Lower leg skin (tissue), 4 donors: ENCODE data around the gene PARP14. TPM values are rescaled to one million over a fixed set of nuclear protein-coding genes. Genes with fewer than 3 reads are reported as not detected.
"Not testable (repeated sequence)": the region's sequence is repeated elsewhere in the genome, so short reads cannot be mapped to it uniquely, and the experiment has no call there.

ENCODE experiments used
- DNase-seq, 2 donors: peaks; one replicate each; pipeline ENCODE4 v3.0.0-alpha.2; 2019; ENCODE audit warnings: low spot score in 2 of 2
- H3K4me3 ChIP-seq: fragments of 200-600 bp; sonication (generic); 2 replicates; pipeline ENCODE4 v1.5.1; 2017; ENCODE audit warnings: mild to moderate bottlenecking, low read depth; ENCODE audit not compliant: poor library complexity, severe bottlenecking
- CTCF ChIP-seq, 3 donors: fragments of 450-650 bp; IDR thresholded peaks; one replicate each; pipeline ENCODE4 v1.5.1; 2016; ENCODE audit warnings: antibody characterized with exemption in 3 of 3, mild to moderate bottlenecking in 3 of 3, moderate library complexity in 2 of 3
- POLR2A ChIP-seq, 2 donors: fragments of 450-650 bp; IDR thresholded peaks; one replicate each; pipeline ENCODE4 v1.6.1; 2016 to 2017; ENCODE audit warnings: antibody characterized with exemption in 2 of 2, mild to moderate bottlenecking in 1 of 2, moderate library complexity in 1 of 2
- WGBS, 2 donors: methylation state at CpG; one replicate each; pipeline ENCODE4 v1.1.5; 2018; 5-methylcytosine and 5-hydroxymethylcytosine counted together
- intact Hi-C: fragments of 100-400 bp; cut with DNase I; formaldehyde crosslinking; loops from one replicate; pipeline ENCODE4 v1.15.0; 2023; ENCODE audit warnings: low total_unique reads
- total RNA-seq, 4 donors: library from RNA; depleted of rRNA; stranded (reverse); fragments of >200 nt; gene quantifications; one replicate each; pipeline ENCODE4 v1.1.0, GENCODE V29; 2016

Gene PARP14
- total RNA-seq, 4 donors from 2014 or later = 4.9 to 14.5 (median 9.4) TPM

GRCh38 chr3:122679085-122679881, 1.4 kb upstream of the PARP14 start:
- 6 to 10% methylated on average over 16 of the region's 16 CpGs for WGBS, 2 donors

GRCh38 chr3:122679882-122680474, 661 bp upstream of the PARP14 start:
- WGBS, 2 donors = 18 to 22% methylated on average over 10 of the region's 10 CpGs
- peak in 1 of 2 donors; percentile 21 for DNase-seq
- TF ChIP-seq POLR2A (IDR thresholded peaks at IDR 0.05) (no peak), CTCF (IDR thresholded peaks at IDR 0.05) (no peak)
- H3K4me3 ChIP-seq = peak overlapping the region; percentile 88
- intact Hi-C loops = loop anchor here (10.0 kb wide), 1 partner anchor 275 kb away; no protein-coding TSS in a partner anchor

More at GRCh38 chr3:122679085-122679881, 1.4 kb upstream of the PARP14 start:
- TF ChIP-seq POLR2A (IDR thresholded peaks at IDR 0.05) (no peak), CTCF (IDR thresholded peaks at IDR 0.05) (peak in 1 of 3 donors; percentile 82)
- peak; percentile 80 to 95 for DNase-seq
- intact Hi-C loops = no loop called here
- H3K4me3 ChIP-seq = no peak overlapping the region

- TF ChIP-seq POLR2A (IDR thresholded peaks at IDR 0.05) (no peak), CTCF (IDR thresholded peaks at IDR 0.05) (no peak)
- 30 to 32% methylated on average over 24 of the region's 24 CpGs for WGBS, 2 donors
- peak overlapping the region; percentile 88 for H3K4me3 ChIP-seq
- intact Hi-C loops = loop anchor here (10.0 kb wide), 1 partner anchor 277 kb away; no protein-coding TSS in a partner anchor
- no peak for DNase-seq
Measured at GRCh38 chr3:122681284-122681973, 790 bp downstream of the PARP14 start.

- WGBS, 2 donors = 77 to 87% methylated on average over 3 of the region's 3 CpGs
- intact Hi-C loops = loop anchor here (10.0 kb wide), 1 partner anchor 277 kb away; no protein-coding TSS in a partner anchor
- TF ChIP-seq POLR2A (IDR thresholded peaks at IDR 0.05) (no peak), CTCF (IDR thresholded peaks at IDR 0.05) (no peak)
- DNase-seq = no peak
- H3K4me3 ChIP-seq = no peak overlapping the region
Measured at GRCh38 chr3:122681974-122682409, 1.4 kb downstream of the PARP14 start.

GRCh38 chr3:122682778-122683411, 2.3 kb downstream of the PARP14 start:
- H3K4me3 ChIP-seq, DNase-seq: not testable (repeated sequence)
- intact Hi-C loops = loop anchor here (10.0 kb wide), 1 partner anchor 278 kb away; no protein-coding TSS in a partner anchor
- 91 to 93% methylated on average over 11 of the region's 11 CpGs for WGBS, 2 donors
